ENCODE data around the gene MFSD8.

DNA sequence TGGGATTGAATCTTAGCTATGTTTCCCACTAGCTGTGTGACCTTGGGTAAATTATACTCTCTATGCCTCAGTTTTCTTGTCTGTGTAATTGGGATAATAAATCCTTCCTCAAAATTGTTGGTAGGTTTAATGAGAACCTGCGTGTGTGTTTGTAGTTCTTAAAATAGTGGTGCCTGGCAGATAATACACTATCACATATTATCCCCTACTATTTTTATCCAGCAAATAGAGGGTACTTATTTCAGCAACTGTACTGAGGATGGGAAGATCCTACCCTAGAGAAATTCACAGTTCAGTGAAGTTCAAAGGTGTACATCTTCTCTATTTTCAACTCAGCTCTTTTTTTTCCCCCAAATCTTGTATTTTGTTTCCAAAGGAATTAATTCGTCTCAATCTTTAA lies 17.5 kb upstream of the MFSD8 start:
- TF ChIP-seq POLR2A (IDR thresholded peaks at IDR 0.05) (no peak), CTCF (IDR thresholded peaks at IDR 0.05) (no peak)

Data from right lobe of liver (tissue), 4 donors.